Activated naive CD4-positive, alpha-beta T cell treated with anti-CD3 and anti-CD28 coated beads, Interleukin-2, amount 50 U/mL, for 24 hours (primary cell): Measurements from ENCODE around the gene RTN4R.

Experiments
- H3K27ac Mint-ChIP-seq: one replicate; pipeline ENCODE4 v1.8.0; 2021; ENCODE audit warnings: mild to moderate bottlenecking, mixed read lengths
- H3K27me3 Mint-ChIP-seq: one replicate; pipeline ENCODE4 v1.8.0; 2021; ENCODE audit warnings: mixed read lengths
- H3K36me3 Mint-ChIP-seq: one replicate; pipeline ENCODE4 v1.8.0; 2021; ENCODE audit warnings: mixed read lengths
- H3K4me1 Mint-ChIP-seq: one replicate; pipeline ENCODE4 v1.8.0; 2021; ENCODE audit warnings: mixed read lengths
- H3K4me3 Mint-ChIP-seq: one replicate; pipeline ENCODE4 v1.8.0; 2021; ENCODE audit warnings: mild to moderate bottlenecking, mixed read lengths
- H3K9me3 Mint-ChIP-seq: one replicate; pipeline ENCODE4 v1.8.0; 2021; ENCODE audit warnings: mixed read lengths

Gene RTN4R

GRCh38 chr22:20194681-20195593 is 73.2 kb downstream of the RTN4R start:
- Mint-ChIP-seq H3K27me3 (no peaks in the 10 kb centered on the region), H3K4me1 (no peaks in the 10 kb centered on the region), H3K36me3 (no peaks in the 10 kb centered on the region), H3K27ac (no peak overlapping the region), H3K4me3 (no peak overlapping the region), H3K9me3 (no peaks in the 10 kb centered on the region)

GRCh38 chr22:20193761-20194494 is 74.2 kb downstream of the RTN4R start:
- Mint-ChIP-seq H3K36me3 (no peaks in the 10 kb centered on the region), H3K27me3 (no peaks in the 10 kb centered on the region), H3K4me3 (no peak overlapping the region), H3K9me3 (no peaks in the 10 kb centered on the region), H3K27ac (no peak overlapping the region), H3K4me1 (no peaks in the 10 kb centered on the region)

GRCh38 chr22:20192972-20193760 is 75.0 kb downstream of the RTN4R start:
- Mint-ChIP-seq H3K4me3 (no peak overlapping the region), H3K9me3 (no peaks in the 10 kb centered on the region), H3K4me1 (no peaks in the 10 kb centered on the region), H3K27me3 (no peaks in the 10 kb centered on the region), H3K36me3 (no peaks in the 10 kb centered on the region), H3K27ac (no peak overlapping the region)

GRCh38 chr22:20192293-20192971 is 75.7 kb downstream of the RTN4R start:
- Mint-ChIP-seq H3K27me3 (no peaks in the 10 kb centered on the region), H3K4me3 (no peak overlapping the region), H3K4me1 (no peaks in the 10 kb centered on the region), H3K27ac (no peak overlapping the region), H3K9me3 (no peaks in the 10 kb centered on the region), H3K36me3 (no peaks in the 10 kb centered on the region)

DNA sequence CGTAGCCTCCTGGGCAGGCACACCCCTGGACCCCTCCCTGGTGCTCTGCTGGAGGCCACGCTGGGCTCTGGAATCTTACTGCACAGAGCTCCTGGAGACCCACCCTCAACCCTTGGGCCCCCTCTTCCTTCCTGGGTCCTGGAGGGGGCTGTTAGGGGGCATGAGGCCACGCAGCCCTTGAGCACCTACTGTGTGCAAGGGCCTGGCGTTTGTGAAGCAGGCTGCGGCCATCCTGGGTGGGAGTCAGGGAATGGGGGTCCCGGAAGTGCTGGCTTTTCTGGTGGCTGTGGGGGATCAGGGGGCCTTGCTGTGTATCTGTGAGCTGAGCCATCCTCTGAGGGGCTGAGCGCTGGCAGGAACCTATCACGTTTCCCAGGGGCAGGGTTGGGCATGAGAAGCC is 76.3 kb downstream of the RTN4R start:
- Mint-ChIP-seq H3K36me3 (no peaks in the 10 kb centered on the region), H3K27me3 (no peaks in the 10 kb centered on the region), H3K27ac (no peak overlapping the region), H3K4me3 (no peak overlapping the region), H3K9me3 (no peaks in the 10 kb centered on the region), H3K4me1 (no peaks in the 10 kb centered on the region)
